GM12872 (cell line): Measurements from ENCODE around the gene ASB18.

Source experiments
- CTCF ChIP-seq: IDR thresholded peaks from 3 replicates; pipeline ENCODE4 v1.5.1; 2011; ENCODE audit warnings: low read depth, mild to moderate bottlenecking, low read length, moderate library complexity; ENCODE audit not compliant: insufficient read depth

Gene ASB18

GRCh38 chr2:236264256-236264655 lies at the start of gene ASB18:
ASB18 (minus strand) TSS chr2:236264406; CDS start chr2:236264345, 61 bp downstream.
- TF ChIP-seq CTCF = no peak

GRCh38 chr2:236311286-236311685 lies 47.1 kb upstream of the ASB18 start:
- TF ChIP-seq CTCF = no peak

GRCh38 chr2:236309669-236310029 lies 45.4 kb upstream of the ASB18 start:
- peak; percentile 73 for TF ChIP-seq CTCF

GRCh38 chr2:236308855-236309668 lies 44.9 kb upstream of the ASB18 start:
- no peak for TF ChIP-seq CTCF

GRCh38 chr2:236307641-236308040 lies 43.4 kb upstream of the ASB18 start:
- no peak for TF ChIP-seq CTCF

- TF ChIP-seq CTCF = no peak
Observed at GRCh38 chr2:236306825-236307540, 42.8 kb upstream of the ASB18 start.

GRCh38 chr2:236305964-236306605 lies 41.9 kb upstream of the ASB18 start:
- TF ChIP-seq CTCF = no peak
